B cell (primary cell): ENCODE measurements around the gene WNK2. TPM values are rescaled to one million over a fixed set of nuclear protein-coding genes. Genes with fewer than 3 reads are reported as not detected.

ENCODE experiments used
- ATAC-seq: fragments of 200-7000 bp; cut with Tn5 transposase; one replicate; pipeline ENCODE4 v1.10.0; 2021; ENCODE audit warnings: low read depth, mild to moderate bottlenecking, moderate number of reproducible peaks, moderate library complexity
- CTCF ChIA-PET: fragments of 350-600 bp; sonication (Branson Sonifier 250); formaldehyde crosslinking; loops from one replicate; lab custom pipeline; 2021; ENCODE audit warnings: antibody characterized with exemption, inconsistent platforms; lab: Charles Lee
- POLR2A ChIA-PET: fragments of 350-600 bp; sonication (Branson Sonifier 250); formaldehyde crosslinking; loops from one replicate; lab custom pipeline; 2021; ENCODE audit warnings: antibody characterized with exemption; lab: Charles Lee
- DNase-seq: peaks from one replicate; pipeline ENCODE4 v3.0.0; 2013
- H2AFZ ChIP-seq: 2 replicates; pipeline ENCODE4 v1.6.1; 2012; ENCODE audit warnings: mild to moderate bottlenecking, low read depth, low read length; ENCODE audit not compliant: insufficient read depth, poor library complexity, severe bottlenecking
- H3K27ac ChIP-seq, 2 donors: 1 replicate in 1 of 2; 2 replicates in 1 of 2; pipeline ENCODE4 v1.5.1; 2012 to 2013; ENCODE audit warnings: low read length in 2 of 2, mild to moderate bottlenecking in 2 of 2, moderate library complexity in 1 of 2
- H3K27me3 ChIP-seq, 4 experiments: fragments of 200-600 bp in 1 of 4; sonication (generic) in 1 of 4; replicated peaks in 1 of 4; 1 replicate in 2 of 4; 2 replicates in 2 of 4; pipeline versions ENCODE4 v1.6.1 to v1.7.0; 2013 to 2016; ENCODE audit warnings: low read length in 3 of 4, mild to moderate bottlenecking in 2 of 4, mixed read lengths in 1 of 4, moderate library complexity in 1 of 4; ENCODE audit not compliant: insufficient read depth in 4 of 4, control insufficient read depth in 3 of 4; ENCODE audit errors: control extremely low read depth in 1 of 4
- H3K36me3 ChIP-seq, 2 experiments: replicated peaks in 1 of 2; 1 replicate in 1 of 2; 2 replicates in 1 of 2; pipeline versions ENCODE4 v1.6.1 to v1.7.1; 2013; ENCODE audit warnings: low read length in 1 of 2; ENCODE audit not compliant: insufficient read depth in 2 of 2, control insufficient read depth in 1 of 2; ENCODE audit errors: control extremely low read depth in 1 of 2, extremely low read depth in 1 of 2
- H3K4me1 ChIP-seq, 2 donors: fragments of 200-600 bp in 1 of 2; sonication (generic) in 1 of 2; 1 replicate in 1 of 2; 2 replicates in 1 of 2; pipeline versions ENCODE4 v1.5.1 to v1.6.1; 2013 to 2017; ENCODE audit warnings: low read length in 2 of 2; ENCODE audit not compliant: control insufficient read depth in 2 of 2, insufficient read depth in 2 of 2
- H3K4me2 ChIP-seq: replicated peaks from 2 replicates; pipeline ENCODE3; 2012; ENCODE audit warnings: mild to moderate bottlenecking, low read depth, low read length; ENCODE audit not compliant: poor library complexity, severe bottlenecking
- H3K4me3 ChIP-seq, 5 experiments: fragments of 200-600 bp in 1 of 5; sonication (generic) in 1 of 5; 1 replicate in 3 of 5; 2 replicates in 2 of 5; pipeline versions ENCODE4 v1.5.1 to v1.7.0; 2011 to 2016; ENCODE audit warnings: low read length in 4 of 5, mild to moderate bottlenecking in 4 of 5, low read depth in 2 of 5, control low read depth in 1 of 5, moderate library complexity in 1 of 5; ENCODE audit not compliant: insufficient read depth in 1 of 5; ENCODE audit errors: control extremely low read depth in 1 of 5, extremely low read depth in 1 of 5
- H3K79me2 ChIP-seq: fragments of 200-600 bp; sonication (generic); one replicate; pipeline ENCODE4 v1.6.0; 2016; ENCODE audit warnings: low read length; ENCODE audit not compliant: control insufficient read depth, insufficient read depth
- H3K9ac ChIP-seq: fragments of 200-600 bp; sonication (generic); 2 replicates; pipeline ENCODE4 v1.6.1; 2017; ENCODE audit warnings: mild to moderate bottlenecking, low read length, moderate library complexity
- H3K9me3 ChIP-seq, 3 donors: one replicate each; pipeline versions ENCODE4 v1.6.1 to v1.7.1; 2013; ENCODE audit warnings: low read length in 2 of 3; ENCODE audit not compliant: control insufficient read depth in 2 of 3, insufficient read depth in 1 of 3; ENCODE audit errors: control extremely low read depth in 1 of 3
- H4K20me1 ChIP-seq: 2 replicates; pipeline ENCODE4 v1.6.0; 2012; ENCODE audit warnings: mild to moderate bottlenecking, low read length; ENCODE audit not compliant: insufficient read depth, control insufficient read depth, poor library complexity, severe bottlenecking
- H3K27ac Mint-ChIP-seq: one replicate; pipeline ENCODE4 v1.8.0; 2021; ENCODE audit warnings: mixed read lengths
- H3K27me3 Mint-ChIP-seq: one replicate; pipeline ENCODE4 v1.8.0; 2021; ENCODE audit warnings: mixed read lengths
- H3K4me1 Mint-ChIP-seq: one replicate; pipeline ENCODE4 v1.8.0; 2021; ENCODE audit warnings: mixed read lengths
- H3K4me3 Mint-ChIP-seq: one replicate; pipeline ENCODE4 v1.8.0; 2021; ENCODE audit warnings: mixed read lengths
- H3K9me3 Mint-ChIP-seq: one replicate; pipeline ENCODE4 v1.8.0; 2022; ENCODE audit warnings: mixed read lengths; ENCODE audit not compliant: insufficient read depth
- EZH2 ChIP-seq: IDR thresholded peaks from 2 replicates; pipeline ENCODE4 v1.6.1; 2012; ENCODE audit warnings: borderline replicate concordance, low read depth, mild to moderate bottlenecking, moderate library complexity, low read length; ENCODE audit not compliant: insufficient read depth, poor library complexity, severe bottlenecking
- WGBS: methylation state at CpG from one replicate; pipeline ENCODE4 v1.1.5; 2013; ENCODE audit warnings: missing lambda C conversion rate; ENCODE audit not compliant: insufficient coverage; 5-methylcytosine and 5-hydroxymethylcytosine counted together
- intact Hi-C: fragments of 100-400 bp; cut with micrococcal nuclease; formaldehyde crosslinking; loops from one replicate; pipeline ENCODE4 v1.10.0; 2022
- polyA plus RNA-seq: library from polyadenylated mRNA; depleted of rRNA; stranded (reverse); fragments of >200 nt; gene quantifications from 2 replicates; pipeline ENCODE4 v1.2.3, GENCODE V29; 2012
- total RNA-seq, 2 donors: library from RNA; stranded (reverse); fragments of 120-200 nt in 1 of 2; gene quantifications; 1 replicate in 1 of 2; 2 replicates in 1 of 2; pipeline versions ENCODE4 v1.2.3 to v1.2.4, GENCODE V29; 2013 to 2022
- TF ChIP-seq, protein P1 (sequence below): fragments of 200-600 bp; IDR thresholded peaks from one replicate; pipeline ENCODE4 v1.8.0; 2022; ENCODE audit warnings: antibody characterized with exemption, mild to moderate bottlenecking

The WNK2 gene
- total and polyA plus RNA-seq, 2 donors (not counting 1 experiment from before 2014, with no cell fraction given): 0.49 TPM; not detected in 1

DNA sequence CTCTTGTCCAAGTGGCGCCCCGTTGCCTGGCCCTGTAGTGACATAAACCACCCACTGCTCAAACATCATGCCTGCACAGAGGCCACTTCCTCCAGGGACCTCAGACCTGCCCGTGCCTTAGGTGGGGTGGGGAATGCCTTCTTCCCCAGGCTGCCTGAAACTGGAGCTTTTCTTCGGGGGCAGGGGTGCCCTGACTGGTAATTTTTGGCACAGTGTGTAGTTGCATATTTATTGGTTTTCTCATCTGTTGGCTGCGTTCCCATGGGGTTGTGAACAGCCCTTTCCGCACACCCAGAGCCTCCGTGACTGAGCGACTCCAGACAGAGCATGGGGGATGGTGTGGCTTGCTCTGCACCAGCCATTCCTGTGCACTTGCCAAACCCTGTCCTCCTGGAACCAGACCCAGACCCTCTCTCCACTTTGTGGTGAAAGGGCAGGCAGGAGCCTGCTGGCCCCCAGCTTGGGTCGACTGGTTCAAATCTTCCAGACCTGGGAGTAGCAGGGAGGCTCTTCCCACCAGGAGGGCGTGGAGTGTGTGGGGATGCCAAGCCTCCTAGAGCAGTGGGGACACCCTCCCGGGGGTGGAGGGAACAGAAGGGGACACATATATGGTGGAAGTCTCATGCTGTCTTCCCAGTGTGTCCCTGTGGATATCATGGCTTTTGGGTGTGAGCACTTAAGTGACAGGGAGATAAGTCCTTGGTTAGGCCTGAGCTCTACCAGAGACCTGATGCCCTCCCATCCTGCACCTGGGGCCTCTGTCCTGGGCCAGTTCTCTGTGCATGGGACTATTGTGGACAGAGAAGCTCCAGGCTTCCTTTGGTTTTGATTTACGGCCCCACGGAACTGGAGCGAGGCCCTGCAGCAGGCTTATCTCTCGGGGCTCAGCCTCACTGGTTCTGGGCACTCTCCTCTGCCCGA is 39.6 kb downstream of the WNK2 start:
- Mint-ChIP-seq H3K4me3 (no peak overlapping the region), H3K9me3 (no peaks in the 10 kb centered on the region), H3K27ac (no peak overlapping the region), H3K27me3 (peaks cover 11% of the 10 kb centered on the region), H3K4me1 (peaks cover 17% of the 10 kb centered on the region)
- no peak overlapping the region for H2AFZ ChIP-seq
- H3K9me3 ChIP-seq: peaks cover 0 to 3% (median 0%) of the 10 kb centered on the region in 3 donors
- H3K4me3 ChIP-seq: no peak overlapping the region
- no peaks in the 10 kb centered on the region for H3K36me3 ChIP-seq
- TF ChIP-seq EZH2: no peak
- TF ChIP-seq, protein P1, sequence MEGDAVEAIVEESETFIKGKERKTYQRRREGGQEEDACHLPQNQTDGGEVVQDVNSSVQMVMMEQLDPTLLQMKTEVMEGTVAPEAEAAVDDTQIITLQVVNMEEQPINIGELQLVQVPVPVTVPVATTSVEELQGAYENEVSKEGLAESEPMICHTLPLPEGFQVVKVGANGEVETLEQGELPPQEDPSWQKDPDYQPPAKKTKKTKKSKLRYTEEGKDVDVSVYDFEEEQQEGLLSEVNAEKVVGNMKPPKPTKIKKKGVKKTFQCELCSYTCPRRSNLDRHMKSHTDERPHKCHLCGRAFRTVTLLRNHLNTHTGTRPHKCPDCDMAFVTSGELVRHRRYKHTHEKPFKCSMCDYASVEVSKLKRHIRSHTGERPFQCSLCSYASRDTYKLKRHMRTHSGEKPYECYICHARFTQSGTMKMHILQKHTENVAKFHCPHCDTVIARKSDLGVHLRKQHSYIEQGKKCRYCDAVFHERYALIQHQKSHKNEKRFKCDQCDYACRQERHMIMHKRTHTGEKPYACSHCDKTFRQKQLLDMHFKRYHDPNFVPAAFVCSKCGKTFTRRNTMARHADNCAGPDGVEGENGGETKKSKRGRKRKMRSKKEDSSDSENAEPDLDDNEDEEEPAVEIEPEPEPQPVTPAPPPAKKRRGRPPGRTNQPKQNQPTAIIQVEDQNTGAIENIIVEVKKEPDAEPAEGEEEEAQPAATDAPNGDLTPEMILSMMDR: no peak
- DNase-seq (no peak), ATAC-seq (no peak)
- H3K27me3 ChIP-seq: peaks cover 0 to 19% (median 2%) of the 10 kb centered on the region in 4 experiments
- intact Hi-C loops: no loop called here
- 42% methylated on average over 14 of the region's 16 CpGs for WGBS
- peaks cover 3 to 13% of the 10 kb centered on the region in 2 donors for H3K4me1 ChIP-seq
- ChIA-PET CTCF (no interaction called here), POLR2A (no interaction called here)
- no peak overlapping the region for H3K9ac ChIP-seq
- H3K27ac ChIP-seq: no peak overlapping the region
- no peak overlapping the region for H3K4me2 ChIP-seq
- no peaks in the 10 kb centered on the region for H4K20me1 ChIP-seq
- no peaks in the 10 kb centered on the region for H3K79me2 ChIP-seq

DNA sequence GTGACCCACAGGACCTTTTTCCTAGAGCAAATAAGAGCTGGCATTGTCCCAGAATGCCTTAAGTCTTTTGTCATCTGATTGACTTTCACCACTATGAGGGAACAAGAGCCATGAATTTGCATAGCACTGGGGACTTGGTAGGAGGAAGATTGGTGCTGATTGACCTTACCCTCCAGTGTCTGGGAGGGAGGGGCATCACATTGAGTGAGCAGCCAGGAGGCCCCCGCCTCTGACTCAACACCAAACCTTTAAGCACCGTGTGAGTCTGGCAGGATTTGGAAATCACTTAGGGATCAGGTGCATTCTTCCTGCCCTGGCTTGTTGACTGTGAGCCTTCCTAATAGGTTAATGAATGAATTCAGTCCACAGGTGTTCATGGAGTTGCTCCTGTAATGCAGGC is 40.7 kb downstream of the WNK2 start:
- H3K9me3 Mint-ChIP-seq: no peaks in the 10 kb centered on the region

More for the DNA sequence above, 40.7 kb downstream of the WNK2 start:
- intact Hi-C loops: no loop called here
- H3K27me3 Mint-ChIP-seq: peaks cover 15% of the 10 kb centered on the region
- H4K20me1 ChIP-seq: no peaks in the 10 kb centered on the region
- H3K27ac Mint-ChIP-seq: no peak overlapping the region
- H3K4me2 ChIP-seq: no peak overlapping the region
- no peaks in the 10 kb centered on the region for H3K36me3 ChIP-seq
- peaks cover 0 to 19% (median 2%) of the 10 kb centered on the region in 4 experiments for H3K27me3 ChIP-seq
- ATAC-seq (no peak), DNase-seq (no peak)
- peaks cover 3 to 13% of the 10 kb centered on the region in 2 donors for H3K4me1 ChIP-seq
- no peaks in the 10 kb centered on the region for H3K79me2 ChIP-seq
- ChIA-PET POLR2A (no interaction called here), CTCF (no interaction called here)
- H3K27ac ChIP-seq: no peak overlapping the region
- TF ChIP-seq, protein P1: no peak
- no peak for TF ChIP-seq EZH2
- H3K9ac ChIP-seq: no peak overlapping the region
- no peak overlapping the region for H2AFZ ChIP-seq
- no peak overlapping the region for H3K4me3 Mint-ChIP-seq
- peaks cover 17% of the 10 kb centered on the region for H3K4me1 Mint-ChIP-seq
- H3K9me3 ChIP-seq: peaks cover 0 to 3% (median 0%) of the 10 kb centered on the region in 3 donors
- no peak overlapping the region for H3K4me3 ChIP-seq
- WGBS: no CpG with 5 or more reads among the region's 2 CpGs
